Liver (tissue), 9 donors: ENCODE results near the gene FAM3A. TPM values are rescaled to one million over a fixed set of nuclear protein-coding genes. Genes with fewer than 3 reads are reported as not detected.
A peak's percentile ranks its signal among the peaks of the same experiment; 100 is the strongest.
"Not testable (repeated sequence)": the region's sequence is repeated elsewhere in the genome, so short reads cannot be mapped to it uniquely, and the experiment has no call there.

Experiments used
- DNase-seq: peaks from one replicate; pipeline ENCODE4 v3.0.0-alpha.2; 2017; ENCODE audit warnings: low spot score
- H3K27ac ChIP-seq, 2 donors: one replicate each; pipeline ENCODE4 v1.7.0; 2013; ENCODE audit warnings: inconsistent platforms in 2 of 2, low read length in 2 of 2, control low read depth in 1 of 2, low read depth in 1 of 2, mild to moderate bottlenecking in 1 of 2
- H3K27me3 ChIP-seq, 4 donors: one replicate each; pipeline versions ENCODE4 v1.6.1 to v1.7.0; 2013; ENCODE audit warnings: low read length in 3 of 4, inconsistent platforms in 1 of 4, mild to moderate bottlenecking in 1 of 4, moderate library complexity in 1 of 4; ENCODE audit not compliant: control insufficient read depth in 4 of 4, insufficient read depth in 4 of 4
- H3K36me3 ChIP-seq, 4 donors: one replicate each; pipeline versions ENCODE4 v1.6.1 to v1.7.0; 2013; ENCODE audit warnings: low read length in 3 of 4, mild to moderate bottlenecking in 3 of 4, low read depth in 1 of 4, moderate library complexity in 1 of 4; ENCODE audit not compliant: control insufficient read depth in 4 of 4, insufficient read depth in 3 of 4
- H3K4me1 ChIP-seq, 4 donors: one replicate each; pipeline versions ENCODE4 v1.6.1 to v1.7.0; 2013; ENCODE audit warnings: low read length in 3 of 4, mild to moderate bottlenecking in 3 of 4, moderate library complexity in 1 of 4; ENCODE audit not compliant: control insufficient read depth in 4 of 4, insufficient read depth in 4 of 4
- H3K4me3 ChIP-seq, 3 donors: one replicate each; pipeline versions ENCODE4 v1.6.1 to v1.7.0; 2013; ENCODE audit warnings: low read length in 3 of 3, control low read depth in 1 of 3, low read depth in 1 of 3, mild to moderate bottlenecking in 1 of 3
- H3K9ac ChIP-seq, 2 donors: one replicate each; pipeline ENCODE4 v1.7.0; 2013; ENCODE audit warnings: low read length in 2 of 2, mild to moderate bottlenecking in 2 of 2, moderate library complexity in 2 of 2, control low read depth in 1 of 2, low read depth in 1 of 2
- H3K9me3 ChIP-seq, 4 donors: one replicate each; pipeline versions ENCODE4 v1.6.1 to v1.7.0; 2013; ENCODE audit warnings: low read length in 3 of 4; ENCODE audit not compliant: control insufficient read depth in 4 of 4
- EGR1 ChIP-seq, 2 donors: IDR thresholded peaks; 2 replicates each; pipeline ENCODE4 v1.6.1; 2016 to 2018; ENCODE audit warnings: antibody characterized with exemption in 2 of 2, low read depth in 2 of 2
- FOXA1 ChIP-seq: IDR thresholded peaks from 2 replicates; pipeline ENCODE4 v1.6.1; 2016; ENCODE audit warnings: antibody characterized with exemption
- FOXA2 ChIP-seq: IDR thresholded peaks from 2 replicates; pipeline ENCODE4 v1.6.1; 2016; ENCODE audit warnings: antibody characterized with exemption
- GABPA ChIP-seq, 2 donors: IDR thresholded peaks in 1 of 2; conservative IDR thresholded peaks in 1 of 2; 2 replicates each; pipeline ENCODE4 v1.6.1; 2016; ENCODE audit warnings: antibody characterized with exemption in 2 of 2, mild to moderate bottlenecking in 1 of 2, moderate library complexity in 1 of 2
- HNF4A ChIP-seq, 2 donors: conservative IDR thresholded peaks; 2 replicates each; pipeline ENCODE4 v1.6.1; 2016; ENCODE audit warnings: antibody characterized with exemption in 2 of 2, mild to moderate bottlenecking in 2 of 2
- HNF4G ChIP-seq: IDR thresholded peaks from 2 replicates; pipeline ENCODE4 v1.6.1; 2016; ENCODE audit warnings: antibody characterized with exemption
- JUND ChIP-seq, 2 donors: IDR thresholded peaks; 2 replicates each; pipeline ENCODE4 v1.6.1; 2016; ENCODE audit warnings: antibody characterized with exemption in 2 of 2
- NR2F2 ChIP-seq: IDR thresholded peaks from 2 replicates; pipeline ENCODE4 v1.6.1; 2016; ENCODE audit warnings: antibody characterized with exemption
- RAD21 ChIP-seq, 2 donors: IDR thresholded peaks; 2 replicates each; pipeline ENCODE4 v1.6.1; 2016; ENCODE audit warnings: antibody characterized with exemption in 2 of 2, mild to moderate bottlenecking in 2 of 2
- RXRA ChIP-seq, 2 donors: IDR thresholded peaks; 2 replicates each; pipeline ENCODE4 v1.6.1; 2017 to 2018; ENCODE audit warnings: antibody characterized with exemption in 2 of 2, mild to moderate bottlenecking in 1 of 2
- SP1 ChIP-seq: IDR thresholded peaks from 2 replicates; pipeline ENCODE4 v1.6.1; 2018; ENCODE audit warnings: antibody characterized with exemption, mild to moderate bottlenecking
- TAF1 ChIP-seq: conservative IDR thresholded peaks from 2 replicates; pipeline ENCODE4 v1.6.1; 2016; ENCODE audit warnings: antibody characterized with exemption, mild to moderate bottlenecking
- YY1 ChIP-seq: IDR thresholded peaks from 2 replicates; pipeline ENCODE4 v1.6.1; 2016; ENCODE audit warnings: antibody characterized with exemption, mild to moderate bottlenecking
- WGBS: extraction: QIAGEN DNeasy Blood & Tissue Kit; methylation state at CpG from one replicate; pipeline ENCODE4 v1.1.7; 2013; 5-methylcytosine and 5-hydroxymethylcytosine counted together
- polyA plus RNA-seq, 2 donors: library from polyadenylated mRNA; stranded (reverse) in 1 of 2; unstranded in 1 of 2; fragments of 200-250 nt in 1 of 2; fragments of >200 nt in 1 of 2; fragmentation: Nextera tagmentation in 1 of 2; extraction: Ambion mirVana in 1 of 2; gene quantifications; one replicate each; pipeline versions ENCODE4 v1.2.1 to v1.2.3, GENCODE V29; 2013 to 2015
- total RNA-seq, 2 donors: library from RNA; depleted of rRNA; stranded (reverse); fragments of >200 nt; gene quantifications; one replicate each; pipeline ENCODE4 v1.2.3, GENCODE V29; 2014
- TF ChIP-seq, protein P1 (sequence below): IDR thresholded peaks from 2 replicates; pipeline ENCODE4 v1.6.1; 2016; ENCODE audit warnings: antibody characterized with exemption
- TF ChIP-seq, protein P2 (sequence below): IDR thresholded peaks from 2 replicates; pipeline ENCODE4 v1.6.1; 2016; ENCODE audit warnings: antibody characterized with exemption
- TF ChIP-seq, protein P3 (sequence below): fragments of 150-350 bp; IDR thresholded peaks from 2 replicates; pipeline ENCODE4 v1.5.1; 2017; ENCODE audit warnings: improper control_type of control experiment, low read depth, low read length; ENCODE audit not compliant: missing input control
- TF ChIP-seq, protein P4 (sequence below): IDR thresholded peaks from 2 replicates; pipeline ENCODE4 v1.6.1; 2016; ENCODE audit warnings: antibody characterized with exemption
- TF ChIP-seq, protein P5 (sequence below): IDR thresholded peaks from 2 replicates; pipeline ENCODE4 v1.6.1; 2016; ENCODE audit warnings: antibody characterized with exemption, mild to moderate bottlenecking
- donor health status: healthy.
- donor health status: healthy.
- donor health status: healthy.
- donor health status: healthy.
- donor health status: healthy.

FAM3A gene
- total and polyA plus RNA-seq, 4 donors = 11.6 to 36.3 (median 34.2) TPM

DNA sequence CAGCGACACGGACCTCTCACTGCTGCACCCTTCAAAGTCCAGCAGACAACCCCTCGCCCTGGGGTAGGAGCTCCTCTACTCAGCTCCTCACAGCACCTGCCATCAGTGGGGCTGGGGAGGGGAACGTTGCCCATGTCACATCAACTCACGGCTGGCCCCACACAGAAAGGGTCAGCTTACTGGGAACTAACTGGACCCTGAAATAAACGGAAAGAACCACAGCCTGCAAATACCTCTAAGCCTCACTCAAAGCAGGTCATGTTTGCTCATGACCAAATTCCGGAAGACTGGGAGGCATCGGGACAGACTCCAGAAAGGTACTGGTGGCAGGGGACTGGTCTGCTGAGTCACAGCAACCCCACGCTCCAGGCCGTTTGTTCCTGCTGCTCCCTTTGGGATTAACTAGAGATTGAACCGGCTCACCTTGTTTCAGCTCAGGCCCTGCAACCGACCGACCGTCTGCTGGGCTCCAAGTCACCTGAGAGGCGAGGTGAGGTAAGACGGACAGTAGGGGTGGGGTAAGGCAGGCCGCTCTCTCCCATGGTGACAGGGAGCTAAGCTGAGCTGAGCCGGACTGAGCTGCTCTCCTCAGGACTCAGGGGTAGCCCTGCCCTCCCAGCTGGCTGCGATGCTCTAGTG, 25.0 kb upstream of the FAM3A start:
- no peak for DNase-seq
- WGBS = 38% methylated on average over 19 of the region's 19 CpGs

DNA sequence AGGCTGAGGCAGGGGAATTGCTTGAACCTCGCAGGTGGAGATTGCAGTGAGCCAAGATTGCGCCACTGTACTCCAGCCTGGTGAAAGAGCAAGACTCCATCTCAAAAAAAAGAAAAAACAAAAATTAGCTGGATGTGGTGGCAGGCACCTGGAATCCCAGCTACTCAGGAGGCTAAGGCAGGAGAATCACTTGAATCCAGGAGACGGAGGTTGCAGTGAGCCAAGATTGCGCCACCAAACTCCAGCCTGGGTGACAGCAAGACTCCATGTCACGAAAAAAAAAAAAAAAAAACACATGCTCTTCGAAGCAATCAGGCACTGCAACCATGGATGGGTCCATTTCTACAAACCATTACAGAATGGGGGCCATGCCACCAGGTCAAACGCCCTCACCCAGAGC, 24.3 kb upstream of the FAM3A start:
- WGBS = 50% methylated on average over 7 of the region's 7 CpGs
- H3K9me3 ChIP-seq, H3K27me3 ChIP-seq, H3K36me3 ChIP-seq, H3K9ac ChIP-seq, DNase-seq: not testable (repeated sequence)
- Histone ChIP-seq H3K27ac (peak overlapping the region; percentile 89 to 96), H3K4me1 (peaks cover 0 to 25% (median 17%) of the 10 kb centered on the region in 4 donors), H3K4me3 (peak overlapping the region in 1 of 3 donors; percentile 63)

More for the DNA sequence above, 25.0 kb upstream of the FAM3A start:
- Histone ChIP-seq H3K9ac (peak overlapping the region; percentile 32 to 83), H3K27ac (peak overlapping the region; percentile 89 to 96), H3K4me1 (peaks cover 0 to 28% (median 19%) of the 10 kb centered on the region in 4 donors), H3K9me3 (no peaks in the 10 kb centered on the region), H3K36me3 (no peaks in the 10 kb centered on the region), H3K27me3 (no peaks in the 10 kb centered on the region), H3K4me3 (peak overlapping the region; percentile 37 to 63 (median 53))
- TF ChIP-seq NR2F2 (no peak), HNF4A (conservative IDR thresholded peaks at IDR 0.05) (peak; percentile 40 to 50), HNF4G (no peak), RXRA (IDR thresholded peaks at IDR 0.05) (peak; percentile 48 to 65), FOXA1 (no peak), RAD21 (IDR thresholded peaks at IDR 0.05) (no peak), GABPA (IDR thresholded peaks at IDR 0.05 in 1 of 2, conservative IDR thresholded peaks at IDR 0.05 in 1 of 2) (no peak), FOXA2 (no peak), TAF1 (peak; percentile 78), EGR1 (IDR thresholded peaks at IDR 0.05; ENCODE audit: low read depth in 2 of 2) (no peak), SP1 (peak; percentile 65), JUND (IDR thresholded peaks at IDR 0.05) (no peak), YY1 (no peak)
- TF ChIP-seq, protein P1, sequence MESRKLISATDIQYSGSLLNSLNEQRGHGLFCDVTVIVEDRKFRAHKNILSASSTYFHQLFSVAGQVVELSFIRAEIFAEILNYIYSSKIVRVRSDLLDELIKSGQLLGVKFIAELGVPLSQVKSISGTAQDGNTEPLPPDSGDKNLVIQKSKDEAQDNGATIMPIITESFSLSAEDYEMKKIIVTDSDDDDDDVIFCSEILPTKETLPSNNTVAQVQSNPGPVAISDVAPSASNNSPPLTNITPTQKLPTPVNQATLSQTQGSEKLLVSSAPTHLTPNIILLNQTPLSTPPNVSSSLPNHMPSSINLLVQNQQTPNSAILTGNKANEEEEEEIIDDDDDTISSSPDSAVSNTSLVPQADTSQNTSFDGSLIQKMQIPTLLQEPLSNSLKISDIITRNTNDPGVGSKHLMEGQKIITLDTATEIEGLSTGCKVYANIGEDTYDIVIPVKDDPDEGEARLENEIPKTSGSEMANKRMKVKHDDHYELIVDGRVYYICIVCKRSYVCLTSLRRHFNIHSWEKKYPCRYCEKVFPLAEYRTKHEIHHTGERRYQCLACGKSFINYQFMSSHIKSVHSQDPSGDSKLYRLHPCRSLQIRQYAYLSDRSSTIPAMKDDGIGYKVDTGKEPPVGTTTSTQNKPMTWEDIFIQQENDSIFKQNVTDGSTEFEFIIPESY = no peak
- TF ChIP-seq, protein P2, sequence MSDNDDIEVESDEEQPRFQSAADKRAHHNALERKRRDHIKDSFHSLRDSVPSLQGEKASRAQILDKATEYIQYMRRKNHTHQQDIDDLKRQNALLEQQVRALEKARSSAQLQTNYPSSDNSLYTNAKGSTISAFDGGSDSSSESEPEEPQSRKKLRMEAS = no peak
- TF ChIP-seq, protein P3, sequence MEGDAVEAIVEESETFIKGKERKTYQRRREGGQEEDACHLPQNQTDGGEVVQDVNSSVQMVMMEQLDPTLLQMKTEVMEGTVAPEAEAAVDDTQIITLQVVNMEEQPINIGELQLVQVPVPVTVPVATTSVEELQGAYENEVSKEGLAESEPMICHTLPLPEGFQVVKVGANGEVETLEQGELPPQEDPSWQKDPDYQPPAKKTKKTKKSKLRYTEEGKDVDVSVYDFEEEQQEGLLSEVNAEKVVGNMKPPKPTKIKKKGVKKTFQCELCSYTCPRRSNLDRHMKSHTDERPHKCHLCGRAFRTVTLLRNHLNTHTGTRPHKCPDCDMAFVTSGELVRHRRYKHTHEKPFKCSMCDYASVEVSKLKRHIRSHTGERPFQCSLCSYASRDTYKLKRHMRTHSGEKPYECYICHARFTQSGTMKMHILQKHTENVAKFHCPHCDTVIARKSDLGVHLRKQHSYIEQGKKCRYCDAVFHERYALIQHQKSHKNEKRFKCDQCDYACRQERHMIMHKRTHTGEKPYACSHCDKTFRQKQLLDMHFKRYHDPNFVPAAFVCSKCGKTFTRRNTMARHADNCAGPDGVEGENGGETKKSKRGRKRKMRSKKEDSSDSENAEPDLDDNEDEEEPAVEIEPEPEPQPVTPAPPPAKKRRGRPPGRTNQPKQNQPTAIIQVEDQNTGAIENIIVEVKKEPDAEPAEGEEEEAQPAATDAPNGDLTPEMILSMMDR = no peak
- TF ChIP-seq, protein P4, sequence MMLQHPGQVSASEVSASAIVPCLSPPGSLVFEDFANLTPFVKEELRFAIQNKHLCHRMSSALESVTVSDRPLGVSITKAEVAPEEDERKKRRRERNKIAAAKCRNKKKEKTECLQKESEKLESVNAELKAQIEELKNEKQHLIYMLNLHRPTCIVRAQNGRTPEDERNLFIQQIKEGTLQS = no peak
- TF ChIP-seq, protein P5, sequence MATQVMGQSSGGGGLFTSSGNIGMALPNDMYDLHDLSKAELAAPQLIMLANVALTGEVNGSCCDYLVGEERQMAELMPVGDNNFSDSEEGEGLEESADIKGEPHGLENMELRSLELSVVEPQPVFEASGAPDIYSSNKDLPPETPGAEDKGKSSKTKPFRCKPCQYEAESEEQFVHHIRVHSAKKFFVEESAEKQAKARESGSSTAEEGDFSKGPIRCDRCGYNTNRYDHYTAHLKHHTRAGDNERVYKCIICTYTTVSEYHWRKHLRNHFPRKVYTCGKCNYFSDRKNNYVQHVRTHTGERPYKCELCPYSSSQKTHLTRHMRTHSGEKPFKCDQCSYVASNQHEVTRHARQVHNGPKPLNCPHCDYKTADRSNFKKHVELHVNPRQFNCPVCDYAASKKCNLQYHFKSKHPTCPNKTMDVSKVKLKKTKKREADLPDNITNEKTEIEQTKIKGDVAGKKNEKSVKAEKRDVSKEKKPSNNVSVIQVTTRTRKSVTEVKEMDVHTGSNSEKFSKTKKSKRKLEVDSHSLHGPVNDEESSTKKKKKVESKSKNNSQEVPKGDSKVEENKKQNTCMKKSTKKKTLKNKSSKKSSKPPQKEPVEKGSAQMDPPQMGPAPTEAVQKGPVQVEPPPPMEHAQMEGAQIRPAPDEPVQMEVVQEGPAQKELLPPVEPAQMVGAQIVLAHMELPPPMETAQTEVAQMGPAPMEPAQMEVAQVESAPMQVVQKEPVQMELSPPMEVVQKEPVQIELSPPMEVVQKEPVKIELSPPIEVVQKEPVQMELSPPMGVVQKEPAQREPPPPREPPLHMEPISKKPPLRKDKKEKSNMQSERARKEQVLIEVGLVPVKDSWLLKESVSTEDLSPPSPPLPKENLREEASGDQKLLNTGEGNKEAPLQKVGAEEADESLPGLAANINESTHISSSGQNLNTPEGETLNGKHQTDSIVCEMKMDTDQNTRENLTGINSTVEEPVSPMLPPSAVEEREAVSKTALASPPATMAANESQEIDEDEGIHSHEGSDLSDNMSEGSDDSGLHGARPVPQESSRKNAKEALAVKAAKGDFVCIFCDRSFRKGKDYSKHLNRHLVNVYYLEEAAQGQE = peak; percentile 51
